ENCODE measurements around the gene SPR. TPM values are rescaled to one million over a fixed set of nuclear protein-coding genes. Genes with fewer than 3 reads are reported as not detected.

SPR gene
- total RNA-seq, 4 donors from 2014 or later, result 30.3 to 57.0 (median 50.3) TPM

DNA sequence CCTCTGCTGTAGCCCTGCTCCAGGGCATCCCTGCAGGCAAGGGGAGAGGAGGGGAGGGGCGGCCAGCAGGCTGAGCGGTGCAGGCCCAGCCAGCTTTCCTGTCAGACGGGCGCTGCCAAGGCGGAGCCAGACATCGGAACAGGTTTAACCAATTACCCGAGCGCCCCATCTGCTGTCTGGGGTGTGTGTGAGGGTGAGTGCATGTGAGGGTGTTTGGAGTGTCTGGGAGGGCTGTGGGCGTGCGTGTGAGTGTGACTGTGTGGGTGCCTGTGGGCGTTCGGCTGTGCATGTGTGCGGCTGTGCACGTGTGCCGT is 50.1 kb downstream of the SPR start:
- no peak overlapping the region for H3K27ac ChIP-seq (replicated peaks in 1 of 4)
- WGBS, result 77% methylated on average over 15 of the region's 15 CpGs
- intact Hi-C loops (cut with DNase I), result no loop called here
- no peak for DNase-seq (ENCODE audit: extremely low spot score)
- H3K27me3 ChIP-seq, result peaks cover 0 to 25% (median 0%) of the 10 kb centered on the region in 4 donors
- TF ChIP-seq, protein P1, sequence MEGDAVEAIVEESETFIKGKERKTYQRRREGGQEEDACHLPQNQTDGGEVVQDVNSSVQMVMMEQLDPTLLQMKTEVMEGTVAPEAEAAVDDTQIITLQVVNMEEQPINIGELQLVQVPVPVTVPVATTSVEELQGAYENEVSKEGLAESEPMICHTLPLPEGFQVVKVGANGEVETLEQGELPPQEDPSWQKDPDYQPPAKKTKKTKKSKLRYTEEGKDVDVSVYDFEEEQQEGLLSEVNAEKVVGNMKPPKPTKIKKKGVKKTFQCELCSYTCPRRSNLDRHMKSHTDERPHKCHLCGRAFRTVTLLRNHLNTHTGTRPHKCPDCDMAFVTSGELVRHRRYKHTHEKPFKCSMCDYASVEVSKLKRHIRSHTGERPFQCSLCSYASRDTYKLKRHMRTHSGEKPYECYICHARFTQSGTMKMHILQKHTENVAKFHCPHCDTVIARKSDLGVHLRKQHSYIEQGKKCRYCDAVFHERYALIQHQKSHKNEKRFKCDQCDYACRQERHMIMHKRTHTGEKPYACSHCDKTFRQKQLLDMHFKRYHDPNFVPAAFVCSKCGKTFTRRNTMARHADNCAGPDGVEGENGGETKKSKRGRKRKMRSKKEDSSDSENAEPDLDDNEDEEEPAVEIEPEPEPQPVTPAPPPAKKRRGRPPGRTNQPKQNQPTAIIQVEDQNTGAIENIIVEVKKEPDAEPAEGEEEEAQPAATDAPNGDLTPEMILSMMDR (IDR thresholded peaks at IDR 0.05), result no peak
- TF ChIP-seq EP300 (IDR thresholded peaks at IDR 0.05) (no peak), POLR2A (IDR thresholded peaks at IDR 0.05; ENCODE audit: low read depth) (no peak), POLR2AphosphoS5 (IDR thresholded peaks at IDR 0.05) (no peak)
- H3K4me1 ChIP-seq, result peaks cover 0 to 16% (median 12%) of the 10 kb centered on the region in 4 donors
- no peaks in the 10 kb centered on the region for H3K9me3 ChIP-seq
- no peak overlapping the region for H3K4me3 ChIP-seq
- H3K36me3 ChIP-seq, result peaks cover 0 to 2% (median 0%) of the 10 kb centered on the region in 4 donors

DNA sequence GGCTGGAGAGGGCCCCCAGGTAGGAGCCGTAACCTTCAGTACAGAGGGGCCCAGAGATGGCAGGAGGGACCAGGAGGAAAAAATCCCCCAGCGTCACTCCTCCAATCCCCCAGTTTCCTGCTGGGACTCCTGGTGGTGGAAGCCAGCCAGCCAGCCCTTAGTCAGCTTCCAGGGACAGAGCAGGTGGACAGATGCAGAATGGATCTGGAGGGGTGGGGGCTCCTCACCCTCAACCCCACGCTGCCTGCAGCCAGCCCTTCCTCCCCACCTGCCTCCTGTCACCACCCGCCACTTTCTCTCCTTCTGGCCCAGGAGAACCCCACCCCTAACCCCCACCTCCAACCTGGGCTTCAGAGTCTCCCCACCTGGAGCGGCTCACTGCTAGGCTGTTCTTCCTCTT is 51.2 kb downstream of the SPR start:
- H3K27ac ChIP-seq (replicated peaks in 1 of 4), result no peak overlapping the region
- no peak for DNase-seq (ENCODE audit: extremely low spot score)
- H3K4me1 ChIP-seq, result peaks cover 0 to 16% (median 12%) of the 10 kb centered on the region in 4 donors
- intact Hi-C loops (cut with DNase I), result no loop called here
- 81% methylated on average over 5 of the region's 5 CpGs for WGBS
- no peak overlapping the region for H3K4me3 ChIP-seq
- H3K36me3 ChIP-seq, result peaks cover 0 to 13% (median 4%) of the 10 kb centered on the region in 4 donors
- H3K9me3 ChIP-seq, result no peaks in the 10 kb centered on the region
- H3K27me3 ChIP-seq, result peaks cover 0 to 14% (median 0%) of the 10 kb centered on the region in 4 donors
- TF ChIP-seq POLR2A (IDR thresholded peaks at IDR 0.05; ENCODE audit: low read depth) (no peak), EP300 (IDR thresholded peaks at IDR 0.05) (no peak), POLR2AphosphoS5 (IDR thresholded peaks at IDR 0.05) (no peak)
- TF ChIP-seq, protein P1 (IDR thresholded peaks at IDR 0.05), result no peak

DNA sequence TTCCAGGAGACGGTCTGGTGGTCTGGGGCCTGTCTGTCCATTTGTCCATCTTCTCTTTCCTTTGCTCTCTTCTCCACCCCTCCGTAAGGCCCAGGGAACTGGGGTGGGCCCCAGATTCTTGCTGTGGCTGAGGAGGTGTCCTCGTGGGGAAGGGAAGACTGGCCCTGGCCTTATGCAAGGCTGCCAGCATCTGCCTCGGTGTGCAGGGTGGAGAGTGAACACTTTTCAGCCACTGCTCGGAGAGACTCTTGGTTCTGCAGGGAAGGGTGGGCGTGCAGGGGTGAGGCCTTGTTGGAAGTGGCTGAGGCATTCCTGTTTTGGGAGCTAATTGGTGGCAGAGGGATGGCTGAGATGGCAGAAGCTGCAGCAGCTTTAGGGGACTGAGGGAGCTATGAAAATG is 53.2 kb downstream of the SPR start:
- TF ChIP-seq EP300 (IDR thresholded peaks at IDR 0.05), result no peak
- TF ChIP-seq POLR2A (IDR thresholded peaks at IDR 0.05; ENCODE audit: low read depth), result no peak
- no peak for TF ChIP-seq POLR2AphosphoS5 (IDR thresholded peaks at IDR 0.05)
- TF ChIP-seq, protein P1 (IDR thresholded peaks at IDR 0.05), result no peak
- peaks cover 0 to 25% (median 18%) of the 10 kb centered on the region in 4 donors for H3K36me3 ChIP-seq
- peaks cover 0 to 16% (median 12%) of the 10 kb centered on the region in 4 donors for H3K4me1 ChIP-seq
- H3K4me3 ChIP-seq, result no peak overlapping the region
- intact Hi-C loops (cut with DNase I), result no loop called here
- H3K27me3 ChIP-seq, result no peaks in the 10 kb centered on the region
- no peaks in the 10 kb centered on the region for H3K9me3 ChIP-seq
- 97% methylated on average over 6 of the region's 6 CpGs for WGBS
- no peak overlapping the region for H3K27ac ChIP-seq (replicated peaks in 1 of 4)
- no peak for DNase-seq (ENCODE audit: extremely low spot score)

DNA sequence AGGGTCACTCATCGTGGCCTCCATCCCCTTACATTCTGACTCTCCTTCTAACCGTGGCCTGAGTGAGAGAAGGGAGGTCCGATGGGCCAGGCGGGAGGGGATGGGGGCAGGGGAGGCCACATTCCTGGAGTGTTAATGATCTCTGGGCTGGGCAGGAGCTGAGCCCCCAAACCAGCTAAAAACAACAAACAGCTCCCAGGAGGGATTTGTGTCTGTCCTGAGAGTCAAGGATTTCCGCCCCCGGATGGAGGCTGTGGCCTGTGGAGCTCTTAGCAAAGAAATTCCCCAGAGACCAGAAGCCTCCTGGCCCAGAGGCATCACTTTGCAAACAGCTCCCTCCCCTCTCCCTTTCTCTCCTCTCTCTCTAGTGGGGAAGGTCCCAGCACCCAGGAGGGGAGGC is 53.6 kb downstream of the SPR start:
- 78% methylated on average over 5 of the region's 6 CpGs for WGBS
- Histone ChIP-seq H3K27ac (replicated peaks in 1 of 4) (no peak overlapping the region), H3K4me1 (peaks cover 0 to 15% (median 12%) of the 10 kb centered on the region in 4 donors), H3K27me3 (no peaks in the 10 kb centered on the region), H3K9me3 (no peaks in the 10 kb centered on the region), H3K4me3 (no peak overlapping the region), H3K36me3 (peaks cover 0 to 25% (median 19%) of the 10 kb centered on the region in 4 donors)
- DNase-seq (ENCODE audit: extremely low spot score), result no peak
- TF ChIP-seq POLR2A (IDR thresholded peaks at IDR 0.05; ENCODE audit: low read depth) (no peak), EP300 (IDR thresholded peaks at IDR 0.05) (no peak), POLR2AphosphoS5 (IDR thresholded peaks at IDR 0.05) (no peak)
- TF ChIP-seq, protein P1 (IDR thresholded peaks at IDR 0.05), result no peak
- intact Hi-C loops (cut with DNase I), result no loop called here

Other genes starting within 250 kb of the SPR start
- gene EXOC6B, start 61.4 kb upstream of the SPR start, total RNA-seq, result 10 to 100 TPM; 24.5 to 45.9 (median 37.4) TPM
- not detected for gene EMX1, start 30.1 kb downstream of the SPR start, total RNA-seq
- gene SFXN5, start 184.3 kb downstream of the SPR start, total RNA-seq, result 10 to 100 TPM in 1 of 4 donors, 1 to 10 TPM in 3; 5.8 to 10.0 (median 6.8) TPM
- 10 to 100 TPM; 17.0 to 46.4 (median 38.4) TPM for gene RAB11FIP5, start 225.5 kb downstream of the SPR start, total RNA-seq

All from esophagus muscularis mucosa (tissue), 4 donors.